MM.1S (cell line): Measurements from ENCODE around the gene IP6K2.

Experiments used
- CTCF ChIP-seq: fragments of 300-600 bp; sonication (generic); IDR thresholded peaks from 2 replicates; pipeline ENCODE4 v1.5.1; 2016; ENCODE audit warnings: antibody characterized with exemption, low read length, mixed read lengths
- EZH2 ChIP-seq: fragments of 300-600 bp; sonication (generic); optimal IDR thresholded peaks from 2 replicates; pipeline ENCODE3; 2017; ENCODE audit warnings: low read depth, mild to moderate bottlenecking, antibody characterized with exemption, low read length, mixed read lengths
- EZH2phosphoT487 ChIP-seq: fragments of 300-600 bp; sonication (generic); IDR thresholded peaks from 2 replicates; pipeline ENCODE4 v1.6.1; 2018; ENCODE audit warnings: antibody characterized with exemption, low read length

GRCh38 chr3:48738926-48739616 lies 22.1 kb upstream of the IP6K2 start:
- TF ChIP-seq EZH2 = no peak
- no peak for TF ChIP-seq CTCF
- TF ChIP-seq EZH2phosphoT487 = no peak
